LNCAP (cell line): Measurements from ENCODE around the gene EPC1.

Experiments used
- CTCF ChIP-seq: fragments of 450-650 bp; IDR thresholded peaks from 2 replicates; pipeline ENCODE4 v1.5.1; 2017; ENCODE audit warnings: mild to moderate bottlenecking

EPC1 gene

GRCh38 chr10:32366588-32366987 is 19.6 kb upstream of the EPC1 start:
- no peak for TF ChIP-seq CTCF

GRCh38 chr10:32366111-32366510 is 19.2 kb upstream of the EPC1 start:
- TF ChIP-seq CTCF, result no peak

- no peak for TF ChIP-seq CTCF
Measured at GRCh38 chr10:32362571-32362970, 15.6 kb upstream of the EPC1 start.

- no peak for TF ChIP-seq CTCF
Measured at GRCh38 chr10:32360884-32361283, 13.9 kb upstream of the EPC1 start.

- TF ChIP-seq CTCF, result no peak
Measured at GRCh38 chr10:32360241-32360640, 13.3 kb upstream of the EPC1 start.

GRCh38 chr10:32357056-32357735 is 10.2 kb upstream of the EPC1 start:
- TF ChIP-seq CTCF, result no peak

- TF ChIP-seq CTCF, result no peak
Measured at GRCh38 chr10:32350811-32351350, 3.9 kb upstream of the EPC1 start.
